Activated B cell treated with CpG ODN at 0.5 μM for 24 hours (primary cell): ENCODE measurements around the gene LCE2A. TPM values are rescaled to one million over a fixed set of nuclear protein-coding genes. Genes with fewer than 3 reads are reported as not detected.

Source experiments
- total RNA-seq: library from RNA; stranded (reverse); gene quantifications from 2 replicates; pipeline ENCODE4 v1.2.3, GENCODE V29; 2022

The LCE2A gene
- total RNA-seq, 1 donor from 2014 or later: not detected

Other genes starting within 250 kb of the LCE2A start
- gene LCE5A, start 187.5 kb upstream of the LCE2A start, total RNA-seq: not detected in 2 replicates
- not detected in 2 replicates for gene CRCT1, start 183.9 kb upstream of the LCE2A start, total RNA-seq
- not detected in 2 replicates for gene LCE3E, start 131.6 kb upstream of the LCE2A start, total RNA-seq
- gene LCE3D, start 117.8 kb upstream of the LCE2A start, total RNA-seq: not detected in 2 replicates
- gene LCE3C, start 98.1 kb upstream of the LCE2A start, total RNA-seq: not detected in 2 replicates
- not detected in 2 replicates for gene LCE3B, start 84.5 kb upstream of the LCE2A start, total RNA-seq
- gene LCE3A, start 75.2 kb upstream of the LCE2A start, total RNA-seq: not detected in 2 replicates
- not detected in 2 replicates for gene LCE2D, start 35.0 kb upstream of the LCE2A start, total RNA-seq
- gene LCE2C, start 23.1 kb upstream of the LCE2A start, total RNA-seq: not detected in 2 replicates
- not detected in 2 replicates for gene LCE2B, start 12.2 kb upstream of the LCE2A start, total RNA-seq
- gene LCE4A, start 9.8 kb downstream of the LCE2A start, total RNA-seq: not detected in 2 replicates
- gene KPRP, start 59.7 kb downstream of the LCE2A start, total RNA-seq: not detected in 2 replicates
- not detected in 2 replicates for gene LCE1F, start 76.8 kb downstream of the LCE2A start, total RNA-seq
- gene LCE1E, start 87.9 kb downstream of the LCE2A start, total RNA-seq: not detected in 2 replicates
- gene LCE1D, start 98.4 kb downstream of the LCE2A start, total RNA-seq: not detected in 2 replicates
- gene LCE1C, start 108.3 kb downstream of the LCE2A start, total RNA-seq: not detected in 2 replicates
- gene LCE1B, start 113.6 kb downstream of the LCE2A start, total RNA-seq: not detected in 2 replicates
- gene LCE1A, start 129.1 kb downstream of the LCE2A start, total RNA-seq: not detected in 2 replicates
- not detected in 2 replicates for gene LCE6A, start 144.5 kb downstream of the LCE2A start, total RNA-seq
- gene LCE7A, start 161.7 kb downstream of the LCE2A start, total RNA-seq: not detected in 2 replicates
- gene SMCP, start 180.0 kb downstream of the LCE2A start, total RNA-seq: not detected in 2 replicates
- not detected in 2 replicates for gene IVL, start 210.2 kb downstream of the LCE2A start, total RNA-seq
- gene SPRR5, start 248.9 kb downstream of the LCE2A start, total RNA-seq: not detected in 2 replicates